ENCODE results near the gene TMEM42. TPM values are rescaled to one million over a fixed set of nuclear protein-coding genes. Genes with fewer than 3 reads are reported as not detected.

Gene TMEM42
- total and polyA plus RNA-seq, 2 donors from 2014 or later: 17.7 to 33.6 TPM

DNA sequence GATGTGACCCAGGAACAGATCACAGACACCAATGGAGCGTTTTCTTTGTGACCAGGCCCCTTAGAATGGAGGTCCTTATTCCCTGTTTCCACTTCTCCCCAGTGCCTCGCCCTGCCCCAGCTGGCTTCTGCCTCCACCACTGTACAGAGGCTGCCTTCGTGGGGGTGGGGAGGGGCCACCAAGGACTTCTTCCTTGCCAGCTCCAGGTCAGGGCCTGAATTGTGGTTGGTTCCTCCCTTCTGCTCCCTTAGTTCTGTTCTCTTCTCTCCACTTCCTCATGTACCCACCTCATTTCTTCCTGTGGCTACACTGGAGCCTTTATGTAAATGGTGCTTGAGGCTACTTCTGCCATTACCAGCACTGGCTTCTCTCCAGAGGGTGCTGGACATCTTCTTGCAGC is 29.1 kb downstream of the TMEM42 start:
- Histone ChIP-seq H3K4me3 (ENCODE audit: low read length in 3 of 3) (no peak overlapping the region), H3K27ac (ENCODE audit: low read depth in 2 of 2, low read length in 2 of 2) (no peak overlapping the region), H3K27me3 (ENCODE audit: control insufficient read depth, insufficient read depth, low read length) (no peaks in the 10 kb centered on the region), H3K36me3 (ENCODE audit: control insufficient read depth in 2 of 3, insufficient read depth in 3 of 3, low read length in 3 of 3) (no peaks in the 10 kb centered on the region), H3K4me1 (ENCODE audit: control insufficient read depth in 2 of 3, insufficient read depth in 2 of 3, low read depth in 1 of 3, low read length in 3 of 3) (no peaks in the 10 kb centered on the region), H3K9ac (ENCODE audit: low read length in 3 of 3) (no peak overlapping the region), H3K9me3 (ENCODE audit: control insufficient read depth in 2 of 3, insufficient read depth in 1 of 3, low read length in 3 of 3) (no peaks in the 10 kb centered on the region)
- FAIRE-seq (no peak), DNase-seq (no peak)
- TF ChIP-seq CTCF (IDR thresholded peaks at IDR 0.05; ENCODE audit: borderline replicate concordance, extremely low read depth, insufficient read depth): no peak
- intact Hi-C loops (cut with DNase I): no loop called here

DNA sequence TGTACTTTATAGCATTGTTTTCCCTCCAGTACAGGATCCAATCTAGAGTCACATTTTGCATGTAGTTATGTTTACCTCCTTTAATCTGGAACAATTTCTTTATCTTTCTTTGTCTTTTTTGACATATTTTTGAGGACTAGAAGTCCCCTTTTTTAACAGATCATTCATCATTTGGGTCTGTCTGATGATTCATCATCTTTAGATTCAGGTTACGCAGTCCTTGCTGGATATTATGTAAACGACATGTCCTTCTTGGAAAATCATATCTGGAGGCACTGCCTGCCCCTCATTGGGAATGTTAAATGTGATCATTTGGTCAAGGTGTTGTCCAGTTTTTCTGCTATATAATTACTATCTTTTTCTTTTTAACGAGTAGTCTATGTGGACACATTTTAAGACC is 31.0 kb downstream of the TMEM42 start:
- Histone ChIP-seq H3K9ac (ENCODE audit: low read length in 3 of 3) (no peak overlapping the region), H3K27me3 (ENCODE audit: control insufficient read depth, insufficient read depth, low read length) (no peaks in the 10 kb centered on the region), H3K4me3 (ENCODE audit: low read length in 3 of 3) (no peak overlapping the region), H3K4me1 (ENCODE audit: control insufficient read depth in 2 of 3, insufficient read depth in 2 of 3, low read depth in 1 of 3, low read length in 3 of 3) (no peaks in the 10 kb centered on the region), H3K9me3 (ENCODE audit: control insufficient read depth in 2 of 3, insufficient read depth in 1 of 3, low read length in 3 of 3) (no peaks in the 10 kb centered on the region), H3K36me3 (ENCODE audit: control insufficient read depth in 2 of 3, insufficient read depth in 3 of 3, low read length in 3 of 3) (no peaks in the 10 kb centered on the region), H3K27ac (ENCODE audit: low read depth in 2 of 2, low read length in 2 of 2) (no peak overlapping the region)
- FAIRE-seq: no peak
- intact Hi-C loops (cut with DNase I): no loop called here
- TF ChIP-seq CTCF (IDR thresholded peaks at IDR 0.05; ENCODE audit: borderline replicate concordance, extremely low read depth, insufficient read depth): no peak
- no peak for DNase-seq

GRCh38 chr3:44893097-44893496 is 31.4 kb downstream of the TMEM42 start:
- Histone ChIP-seq H3K27ac (ENCODE audit: low read depth in 2 of 2, low read length in 2 of 2) (no peak overlapping the region), H3K9me3 (ENCODE audit: control insufficient read depth in 2 of 3, insufficient read depth in 1 of 3, low read length in 3 of 3) (no peaks in the 10 kb centered on the region), H3K36me3 (ENCODE audit: control insufficient read depth in 2 of 3, insufficient read depth in 3 of 3, low read length in 3 of 3) (no peaks in the 10 kb centered on the region), H3K27me3 (ENCODE audit: control insufficient read depth, insufficient read depth, low read length) (no peaks in the 10 kb centered on the region), H3K9ac (ENCODE audit: low read length in 3 of 3) (no peak overlapping the region), H3K4me1 (ENCODE audit: control insufficient read depth in 2 of 3, insufficient read depth in 2 of 3, low read depth in 1 of 3, low read length in 3 of 3) (no peaks in the 10 kb centered on the region), H3K4me3 (ENCODE audit: low read length in 3 of 3) (no peak overlapping the region)
- no peak for TF ChIP-seq CTCF (IDR thresholded peaks at IDR 0.05; ENCODE audit: borderline replicate concordance, extremely low read depth, insufficient read depth)
- intact Hi-C loops (cut with DNase I): no loop called here
- no peak for DNase-seq
- no peak for FAIRE-seq

GRCh38 chr3:44894485-44894884 is 32.8 kb downstream of the TMEM42 start:
- no peak overlapping the region for H3K9ac ChIP-seq (ENCODE audit: low read length in 3 of 3)
- intact Hi-C loops (cut with DNase I): no loop called here
- TF ChIP-seq CTCF (IDR thresholded peaks at IDR 0.05; ENCODE audit: borderline replicate concordance, extremely low read depth, insufficient read depth): no peak
- no peaks in the 10 kb centered on the region for H3K36me3 ChIP-seq (ENCODE audit: control insufficient read depth in 2 of 3, insufficient read depth in 3 of 3, low read length in 3 of 3)
- FAIRE-seq (no peak), DNase-seq (peak in 2 of 5 donors; percentile 4 to 29)
- no peaks in the 10 kb centered on the region for H3K4me1 ChIP-seq (ENCODE audit: control insufficient read depth in 2 of 3, insufficient read depth in 2 of 3, low read depth in 1 of 3, low read length in 3 of 3)
- no peaks in the 10 kb centered on the region for H3K27me3 ChIP-seq (ENCODE audit: control insufficient read depth, insufficient read depth, low read length)
- no peak overlapping the region for H3K27ac ChIP-seq (ENCODE audit: low read depth in 2 of 2, low read length in 2 of 2)
- H3K4me3 ChIP-seq (ENCODE audit: low read length in 3 of 3): no peak overlapping the region
- H3K9me3 ChIP-seq (ENCODE audit: control insufficient read depth in 2 of 3, insufficient read depth in 1 of 3, low read length in 3 of 3): no peaks in the 10 kb centered on the region

Measured in kidney (tissue), 14 donors.